A673 (cell line): Measurements from ENCODE around the gene ATP6V0D1. TPM values are rescaled to one million over a fixed set of nuclear protein-coding genes. Genes with fewer than 3 reads are reported as not detected.
A peak's percentile ranks its signal among the peaks of the same experiment; 100 is the strongest.

ENCODE experiments used
- BruUV-seq: library from RNA; stranded (reverse); fragments of 400-500 nt; replicated peaks from 2 replicates; lab custom pipeline; 2021; lab: Mats Ljungman, UMichigan
- CTCF ChIA-PET: fragments of 300-600 bp; sonication (Branson Sonifier 250); formaldehyde crosslinking; loops from one replicate; lab custom pipeline; 2022; ENCODE audit warnings: antibody characterized with exemption; lab: Charles Lee
- POLR2A ChIA-PET: fragments of 300-600 bp; sonication (Branson Sonifier 250); formaldehyde crosslinking; loops from one replicate; lab custom pipeline; 2022; ENCODE audit warnings: antibody characterized with exemption; ENCODE audit not compliant: low non-redundant PET; lab: Charles Lee
- DNase-seq: peaks from one replicate; pipeline ENCODE4 v3.0.0-alpha.2; 2015; ENCODE audit warnings: low spot score
- H3K27ac ChIP-seq: fragments of 200-600 bp; sonication (generic); 2 replicates; pipeline ENCODE4 v1.5.1; 2016; ENCODE audit warnings: mixed run types, low read depth, mild to moderate bottlenecking, mixed read lengths, antibody characterized with exemption, low read length; ENCODE audit not compliant: poor library complexity, severe bottlenecking
- H3K27me3 ChIP-seq: fragments of 200-600 bp; sonication (generic); replicated peaks from 2 replicates; pipeline ENCODE4 v1.6.1; 2017; ENCODE audit warnings: mixed run types, low read depth, mild to moderate bottlenecking, mixed read lengths, antibody characterized with exemption, low read length; ENCODE audit not compliant: insufficient read depth, poor library complexity
- H3K36me3 ChIP-seq: fragments of 200-600 bp; sonication (generic); 2 replicates; pipeline ENCODE4 v1.6.1; 2016; ENCODE audit warnings: mixed run types, mild to moderate bottlenecking, mixed read lengths, antibody characterized with exemption, low read length; ENCODE audit not compliant: insufficient read depth, poor library complexity, severe bottlenecking
- H3K4me1 ChIP-seq: fragments of 200-600 bp; sonication (generic); 2 replicates; pipeline ENCODE4 v1.6.1; 2017; ENCODE audit warnings: mixed run types, mild to moderate bottlenecking, mixed read lengths, antibody characterized with exemption, low read length; ENCODE audit not compliant: insufficient read depth, poor library complexity, severe bottlenecking
- H3K4me3 ChIP-seq: fragments of 200-600 bp; sonication (generic); 2 replicates; pipeline ENCODE4 v1.5.1; 2016; ENCODE audit warnings: low read depth, mixed run types, mild to moderate bottlenecking, mixed read lengths, low read length; ENCODE audit not compliant: poor library complexity, severe bottlenecking
- H3K9me3 ChIP-seq: fragments of 200-600 bp; sonication (generic); 2 replicates; pipeline ENCODE4 v1.6.1; 2016; ENCODE audit warnings: mixed run types, low read depth, mild to moderate bottlenecking, mixed read lengths, antibody characterized with exemption, low read length; ENCODE audit not compliant: poor library complexity, severe bottlenecking
- CTCF ChIP-seq: fragments of 300-800, 200-600 bp; sonication (generic); conservative IDR thresholded peaks from 2 replicates; pipeline ENCODE4 v1.5.1; 2017; ENCODE audit warnings: low read depth, mild to moderate bottlenecking, antibody characterized with exemption, low read length, moderate library complexity, mixed read lengths
- EZH2 ChIP-seq: fragments of 200-600 bp; sonication (generic); IDR thresholded peaks from 2 replicates; pipeline ENCODE4 v1.6.1; 2017; ENCODE audit warnings: borderline replicate concordance, low read depth, mild to moderate bottlenecking, mixed read lengths, antibody characterized with exemption, low read length; ENCODE audit not compliant: poor library complexity, severe bottlenecking
- intact Hi-C: fragments of 100-400 bp; cut with micrococcal nuclease; formaldehyde crosslinking; loops from one replicate; pipeline ENCODE4 v1.10.0; 2022; ENCODE audit not compliant: unreplicated experiment
- total RNA-seq: library from RNA; stranded (reverse); gene quantifications from 2 replicates; pipeline ENCODE4 v1.2.3, GENCODE V29; 2021

The ATP6V0D1 gene
- total RNA-seq, 1 experiment from 2014 or later, result 63.9 TPM

DNA sequence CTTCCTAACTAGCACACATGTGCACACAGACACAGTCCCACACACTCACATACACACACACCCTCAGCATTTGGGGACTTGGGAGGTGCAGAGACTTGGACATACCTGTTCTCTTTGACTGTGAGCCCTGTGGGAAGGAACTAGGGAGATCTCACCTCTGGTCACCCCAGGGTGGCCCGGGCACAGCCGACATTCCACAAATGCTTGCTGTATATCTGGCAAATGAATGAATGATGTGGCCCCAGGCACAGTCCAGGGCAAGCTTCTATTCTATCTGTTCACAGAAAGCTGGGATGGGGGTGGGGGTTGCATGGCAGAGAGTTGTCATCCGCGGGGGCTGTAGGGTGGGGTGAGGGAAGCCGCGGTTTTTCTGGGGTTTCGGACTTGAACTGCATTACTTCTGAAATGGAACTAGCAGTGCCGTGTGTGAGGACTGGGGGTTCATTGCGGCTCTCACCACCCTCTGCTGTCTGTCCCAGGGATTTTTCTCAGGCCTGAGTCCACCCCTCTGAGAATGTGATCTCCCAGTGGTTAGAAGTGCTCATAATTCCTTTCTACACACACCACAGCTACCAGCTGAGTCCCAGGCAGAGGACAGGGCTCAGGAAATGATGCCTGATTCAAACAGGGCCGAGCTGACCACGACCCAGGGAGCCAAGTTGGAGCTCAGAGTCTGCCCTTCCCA lies 44.4 kb upstream of the ATP6V0D1 start:
- TF ChIP-seq EZH2, result no peak
- Histone ChIP-seq H3K27me3 (no peaks in the 10 kb centered on the region), H3K36me3 (no peaks in the 10 kb centered on the region), H3K9me3 (no peaks in the 10 kb centered on the region), H3K4me3 (no peak overlapping the region), H3K27ac (no peak overlapping the region), H3K4me1 (peaks cover 9% of the 10 kb centered on the region)
- no peak for DNase-seq
- no TSS peak for BruUV-seq
- POLR2A ChIA-PET, result no interaction called here
- intact Hi-C loops, result loop anchor here (10.0 kb wide), 1 partner anchor 519 kb away; no protein-coding TSS in a partner anchor
- CTCF ChIA-PET, result interaction anchor here (0.5 to 0.7 kb wide), 2 partner anchors 17 to 107 kb away, joined by 4 to 12 read pairs; no protein-coding TSS in a partner anchor

DNA sequence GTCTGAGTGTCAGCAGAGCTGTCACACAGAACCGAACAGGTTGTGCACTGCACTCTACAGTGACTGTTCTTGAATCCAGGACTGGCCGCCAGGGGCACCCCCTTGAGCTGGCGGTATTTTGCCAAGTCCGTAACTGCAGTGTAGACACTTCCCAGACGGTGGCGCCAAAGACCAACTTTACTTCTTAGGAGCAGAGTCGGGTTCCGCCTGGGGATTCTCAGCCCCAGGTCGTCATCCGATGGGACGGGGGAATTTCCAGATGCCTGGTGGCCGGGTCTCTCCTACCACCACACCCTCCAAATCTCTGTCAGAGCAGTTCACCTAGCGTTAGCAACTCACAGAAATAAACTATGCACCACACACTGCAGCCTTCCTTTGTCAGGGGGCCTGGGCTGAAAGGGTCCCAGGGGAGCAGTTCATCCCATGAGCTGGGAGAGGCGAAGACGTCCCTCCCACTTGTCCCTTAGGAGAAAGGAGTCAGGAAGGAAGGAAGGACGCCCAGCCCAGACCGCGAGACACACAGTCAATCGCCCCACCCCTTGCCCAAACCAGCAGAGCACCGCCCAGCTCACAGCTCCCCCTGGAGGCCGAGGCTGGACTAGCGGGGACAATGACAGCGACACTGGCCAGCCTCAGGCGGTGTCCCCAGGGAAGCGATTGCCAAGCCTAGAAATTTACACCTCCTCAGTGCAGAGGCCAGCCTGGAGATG lies 40.3 kb upstream of the ATP6V0D1 start:
- BruUV-seq, result no TSS peak
- H3K27me3 ChIP-seq, result no peaks in the 10 kb centered on the region
- intact Hi-C loops, result loop anchor here (1.0 to 10.0 kb wide), 3 partner anchors 147 to 524 kb away; no protein-coding TSS in a partner anchor
- H3K4me1 ChIP-seq, result no peaks in the 10 kb centered on the region
- H3K27ac ChIP-seq, result peak overlapping the region; percentile 72
- POLR2A ChIA-PET, result interaction anchor here (0.6 kb wide), 1 partner anchor 36 kb away, joined by 4 read pairs; no protein-coding TSS in a partner anchor
- H3K9me3 ChIP-seq, result no peaks in the 10 kb centered on the region
- H3K4me3 ChIP-seq, result peak overlapping the region; percentile 47
- TF ChIP-seq CTCF (peak; percentile 76), EZH2 (no peak)
- CTCF ChIA-PET, result interaction anchor here (0.5 to 1.8 kb wide), 33 partner anchors 8 to 519 kb away, joined by 3 to 22 read pairs (median 4); partner anchors contain the start of genes ACD, ATP6V0D1, CARMIL2 and CTCF
- peak; percentile 98 for DNase-seq
- no peaks in the 10 kb centered on the region for H3K36me3 ChIP-seq

DNA sequence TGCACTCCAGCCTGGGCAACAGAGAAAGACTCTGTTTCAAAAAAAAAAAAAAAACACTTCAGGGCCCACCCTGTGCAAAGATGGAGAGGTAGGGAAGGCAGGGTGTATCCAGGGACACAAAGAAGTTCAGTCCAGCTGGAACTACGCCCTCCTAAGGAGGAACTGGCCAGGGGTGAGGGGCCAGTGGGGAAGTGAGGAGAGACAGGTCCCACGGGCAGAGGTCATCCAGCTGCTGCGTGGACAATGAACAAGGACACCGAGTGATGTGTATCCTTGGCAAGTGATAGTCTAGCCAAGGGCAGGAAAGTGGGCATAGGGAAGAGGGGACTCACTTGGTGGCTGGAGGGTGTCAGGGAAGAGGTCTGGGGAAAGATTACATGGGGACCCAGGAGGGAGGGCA lies 38.3 kb upstream of the ATP6V0D1 start:
- H3K27ac ChIP-seq, result no peak overlapping the region
- H3K4me3 ChIP-seq, result no peak overlapping the region
- TF ChIP-seq CTCF, result no peak
- no peak for TF ChIP-seq EZH2
- ChIA-PET CTCF (interaction anchor here (0.7 kb wide), 1 partner anchor 145 kb away, joined by 5 read pairs; no protein-coding TSS in a partner anchor), POLR2A (no interaction called here)
- no peaks in the 10 kb centered on the region for H3K4me1 ChIP-seq
- intact Hi-C loops, result no loop called here
- no peaks in the 10 kb centered on the region for H3K36me3 ChIP-seq
- no peaks in the 10 kb centered on the region for H3K9me3 ChIP-seq
- no peaks in the 10 kb centered on the region for H3K27me3 ChIP-seq
- no peak for DNase-seq
- no TSS peak for BruUV-seq
